Airway epithelial cell (primary cell): ENCODE data around the gene VAC14. TPM values are rescaled to one million over a fixed set of nuclear protein-coding genes. Genes with fewer than 3 reads are reported as not detected.

Experiments used
- total RNA-seq: library from RNA; depleted of rRNA; stranded (reverse); fragments of >200 nt; gene quantifications from 2 replicates; pipeline ENCODE4 v1.2.3, GENCODE V29; 2015

VAC14 gene
- total RNA-seq = 21.9 and 35.8 TPM in 2 replicates

GRCh38 chr16:70800781-70801480 is at the start of gene VAC14:
Gene VAC14 (minus strand): TSS chr16:70801158. CDS start chr16:70800900, 258 bp downstream.

GRCh38 chr16:70685938-70686375 is 115.0 kb downstream of the VAC14 start, which contains the start of gene MTSS2:
Gene MTSS2 (minus strand): TSS chr16:70686053. CDS start chr16:70685791, 262 bp downstream.

GRCh38 chr16:70646260-70647241 is 154.4 kb downstream of the VAC14 start, which contains the start of gene IL34:
Gene IL34 (plus strand): TSS chr16:70646559. CDS start chr16:70646948, 389 bp downstream.

Other genes starting within 250 kb of the VAC14 start
- gene IL34, start 154.6 kb downstream of the VAC14 start, total RNA-seq = 0.46 and 0.63 TPM in 2 replicates
- gene MTSS2, start 115.1 kb downstream of the VAC14 start, total RNA-seq = 118 and 122 TPM in 2 replicates